ENCODE measurements around the gene DPY19L1.
"Not testable (repeated sequence)": the region's sequence is repeated elsewhere in the genome, so short reads cannot be mapped to it uniquely, and the experiment has no call there.

Gene DPY19L1

DNA sequence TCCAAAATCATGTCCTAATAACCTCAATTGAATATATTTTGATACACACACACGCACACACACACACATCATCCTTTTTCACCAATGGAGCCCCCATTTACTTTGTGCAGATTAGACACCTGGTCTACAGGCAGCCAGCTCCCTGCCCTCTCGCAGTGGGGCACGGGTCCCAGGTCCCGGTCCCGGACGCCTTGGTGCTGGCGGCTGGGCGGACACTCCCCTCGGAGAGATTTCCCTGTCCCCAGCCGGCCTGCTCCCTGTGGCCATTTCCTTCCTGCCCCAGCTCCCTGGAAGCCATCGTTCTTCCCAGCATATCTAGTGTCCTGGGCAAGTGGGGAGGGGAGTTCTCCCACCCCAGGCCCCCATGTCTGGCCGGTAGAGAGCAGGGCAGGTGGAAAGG lies 14.6 kb downstream of the DPY19L1 start:
- H3K4me1 ChIP-seq (ENCODE audit: insufficient read depth, low read length), result peaks cover 10% of the 10 kb centered on the region
- no peak overlapping the region for H2AFZ ChIP-seq (ENCODE audit: low read depth, low read length)
- no peaks in the 10 kb centered on the region for H3K27me3 ChIP-seq (ENCODE audit: insufficient read depth, low read length)
- no peaks in the 10 kb centered on the region for H3K9me3 ChIP-seq (ENCODE audit: low read length)
- H3K4me3 ChIP-seq (ENCODE audit: low read length), result no peak overlapping the region
- no peaks in the 10 kb centered on the region for H3K36me3 ChIP-seq (ENCODE audit: insufficient read depth, low read length)

DNA sequence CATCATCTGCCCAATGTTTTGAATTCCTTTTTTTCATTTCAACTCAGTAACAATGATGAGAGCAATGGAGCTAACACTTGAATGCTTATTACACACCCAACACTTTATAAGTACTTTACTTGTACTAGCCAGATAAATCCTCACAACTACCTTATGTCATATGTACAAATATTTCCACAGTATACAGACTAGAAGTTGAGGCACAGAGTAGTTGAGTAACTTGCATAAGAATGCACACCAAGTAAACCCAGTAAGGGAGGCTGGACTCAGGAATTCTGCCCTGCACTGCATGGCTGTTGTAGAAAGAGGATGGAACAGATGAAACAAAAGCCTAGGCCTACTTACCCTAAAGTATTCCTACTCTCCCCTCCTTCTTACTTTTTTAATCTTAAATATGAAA lies 15.8 kb downstream of the DPY19L1 start:
- H3K9me3 ChIP-seq (ENCODE audit: low read length), result no peaks in the 10 kb centered on the region
- H3K4me1 ChIP-seq (ENCODE audit: insufficient read depth, low read length), result peaks cover 10% of the 10 kb centered on the region
- peaks cover 6% of the 10 kb centered on the region for H3K36me3 ChIP-seq (ENCODE audit: insufficient read depth, low read length)
- H3K27me3 ChIP-seq (ENCODE audit: insufficient read depth, low read length), result no peaks in the 10 kb centered on the region
- no peak overlapping the region for H3K4me3 ChIP-seq (ENCODE audit: low read length)
- H2AFZ ChIP-seq (ENCODE audit: low read depth, low read length), result no peak overlapping the region

DNA sequence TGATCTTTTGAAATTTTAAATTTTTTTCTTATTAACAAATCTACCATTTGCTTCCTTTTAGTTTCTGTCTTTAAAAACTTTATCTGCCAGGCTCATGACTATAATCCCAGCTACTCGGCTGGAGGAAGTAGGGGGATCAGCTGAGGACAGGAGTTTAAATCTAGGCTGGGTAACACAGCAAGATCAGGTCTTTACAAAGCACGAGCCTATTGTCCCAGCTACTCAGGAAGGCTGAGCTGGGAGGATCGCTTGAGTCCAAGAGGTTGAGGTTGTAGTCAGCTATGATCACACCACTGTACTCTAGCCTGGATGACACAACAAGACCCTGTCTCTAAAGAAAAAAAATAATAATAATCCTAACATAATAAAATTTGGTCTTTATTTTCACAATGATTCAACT lies 17.5 kb downstream of the DPY19L1 start:
- no peak overlapping the region for H3K4me3 ChIP-seq (ENCODE audit: low read length)
- H2AFZ ChIP-seq (ENCODE audit: low read depth, low read length), result no peak overlapping the region
- peaks cover 13% of the 10 kb centered on the region for H3K4me1 ChIP-seq (ENCODE audit: insufficient read depth, low read length)
- H3K9me3 ChIP-seq (ENCODE audit: low read length), result no peaks in the 10 kb centered on the region
- no peaks in the 10 kb centered on the region for H3K27me3 ChIP-seq (ENCODE audit: insufficient read depth, low read length)
- peaks cover 15% of the 10 kb centered on the region for H3K36me3 ChIP-seq (ENCODE audit: insufficient read depth, low read length)

DNA sequence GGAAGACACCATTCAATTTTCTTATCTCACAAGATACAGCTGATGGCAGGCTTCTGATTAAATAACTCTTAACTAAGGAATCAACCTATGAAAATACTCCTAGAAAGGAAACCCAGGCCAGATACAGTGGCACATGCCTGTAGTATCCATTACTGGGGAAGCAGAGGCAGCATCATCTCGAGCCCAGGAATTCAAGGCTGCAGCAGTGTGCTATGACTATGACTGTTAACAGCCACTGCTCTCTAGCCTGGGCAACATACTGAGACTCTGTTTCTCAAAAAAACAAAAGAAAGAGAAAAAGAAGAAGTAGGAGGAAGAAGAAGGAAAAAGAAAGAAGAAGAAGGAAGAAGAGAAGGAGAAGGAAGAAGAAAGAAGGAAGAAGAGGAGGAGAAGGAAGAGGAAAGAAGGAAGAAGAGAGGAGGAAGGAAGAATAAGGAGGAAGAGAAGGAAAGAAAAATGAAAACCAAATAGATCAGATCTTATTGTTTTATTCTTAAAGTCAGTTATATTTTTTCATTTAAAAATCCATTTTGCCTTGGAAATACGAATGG lies 18.0 kb downstream of the DPY19L1 start:
- peaks cover 20% of the 10 kb centered on the region for H3K36me3 ChIP-seq (ENCODE audit: insufficient read depth, low read length)
- no peak overlapping the region for H3K4me3 ChIP-seq (ENCODE audit: low read length)

DNA sequence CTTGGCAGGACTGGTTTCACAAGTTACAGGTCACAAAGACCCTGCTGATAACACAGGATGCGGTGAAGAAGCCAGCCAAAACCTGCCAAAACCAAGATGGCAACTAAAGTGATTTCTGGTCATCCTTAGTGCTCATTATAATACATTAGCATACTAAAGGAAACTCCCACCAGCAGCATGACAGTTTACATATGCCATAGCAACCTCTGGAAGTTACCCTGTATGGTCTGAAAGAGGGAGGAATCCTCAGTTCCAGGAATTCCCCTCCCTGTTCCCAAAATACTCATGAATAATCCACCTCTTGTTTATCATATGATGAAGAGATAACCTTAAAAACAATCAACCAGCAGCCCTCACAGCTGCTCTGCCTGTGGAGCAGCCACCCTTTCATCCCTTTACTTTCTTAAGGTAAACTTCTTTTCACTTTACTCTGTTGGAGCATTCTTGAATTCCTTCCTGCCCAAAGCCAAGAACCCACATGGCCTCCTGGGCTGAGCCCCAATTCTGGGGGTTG lies 21.9 kb downstream of the DPY19L1 start:
- no peaks in the 10 kb centered on the region for H3K27me3 ChIP-seq (ENCODE audit: insufficient read depth, low read length)
- peaks cover 6% of the 10 kb centered on the region for H3K4me1 ChIP-seq (ENCODE audit: insufficient read depth, low read length)
- no peak overlapping the region for H2AFZ ChIP-seq (ENCODE audit: low read depth, low read length)
- H3K4me3 ChIP-seq (ENCODE audit: low read length), result no peak overlapping the region
- no peaks in the 10 kb centered on the region for H3K9me3 ChIP-seq (ENCODE audit: low read length)
- H3K36me3 ChIP-seq (ENCODE audit: insufficient read depth, low read length), result peaks cover 41% of the 10 kb centered on the region

More for the DNA sequence above, 18.0 kb downstream of the DPY19L1 start:
- Histone ChIP-seq H3K9me3 (ENCODE audit: low read length) (no peaks in the 10 kb centered on the region), H3K4me1 (ENCODE audit: insufficient read depth, low read length) (peaks cover 13% of the 10 kb centered on the region), H3K27me3 (ENCODE audit: insufficient read depth, low read length) (no peaks in the 10 kb centered on the region), H2AFZ (ENCODE audit: low read depth, low read length) (no peak overlapping the region)

DNA sequence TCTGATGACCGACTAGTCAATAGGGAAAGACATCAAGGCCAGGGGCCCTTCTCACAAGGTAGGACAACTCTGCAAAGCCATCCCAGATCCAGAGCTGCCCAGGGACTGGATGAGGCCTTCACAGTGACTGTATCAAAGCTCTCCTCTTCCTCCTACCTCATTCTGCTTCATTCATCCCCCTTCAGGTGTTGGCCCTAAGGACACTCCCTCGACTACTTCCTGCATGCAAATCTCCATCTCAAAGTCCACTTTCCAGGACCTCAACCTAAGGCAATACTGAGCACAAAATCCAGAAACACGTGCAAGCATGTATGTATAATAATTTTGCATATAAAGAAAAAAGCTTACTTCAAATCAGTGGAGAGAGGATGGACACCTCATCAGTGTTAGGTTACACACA lies 25.1 kb downstream of the DPY19L1 start:
- Histone ChIP-seq H2AFZ (ENCODE audit: low read depth, low read length) (no peak overlapping the region), H3K27me3 (ENCODE audit: insufficient read depth, low read length) (no peaks in the 10 kb centered on the region), H3K4me3 (ENCODE audit: low read length) (no peak overlapping the region), H3K4me1 (ENCODE audit: insufficient read depth, low read length) (peaks cover 6% of the 10 kb centered on the region), H3K36me3 (ENCODE audit: insufficient read depth, low read length) (peaks cover 41% of the 10 kb centered on the region), H3K9me3 (ENCODE audit: low read length) (no peaks in the 10 kb centered on the region)

DNA sequence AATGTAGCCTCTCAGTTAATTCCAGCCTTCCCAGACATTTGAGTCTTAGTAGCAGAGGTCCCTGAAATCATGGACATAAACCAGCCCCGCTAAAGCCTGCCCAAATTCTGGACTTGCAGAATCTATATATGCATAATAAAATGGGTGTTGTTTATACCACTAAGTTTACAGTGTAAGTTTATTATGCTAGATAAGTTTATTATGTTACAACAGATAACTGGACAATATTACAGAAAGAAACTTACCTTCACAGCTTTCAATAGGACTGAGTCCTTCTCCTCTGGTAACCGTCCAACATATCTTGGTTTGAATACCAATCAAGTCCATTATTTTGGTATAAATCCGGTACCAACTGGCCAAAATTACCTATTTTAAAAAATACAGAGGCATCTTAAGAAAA lies 26.2 kb downstream of the DPY19L1 start:
- no peaks in the 10 kb centered on the region for H3K27me3 ChIP-seq (ENCODE audit: insufficient read depth, low read length)
- no peak overlapping the region for H2AFZ ChIP-seq (ENCODE audit: low read depth, low read length)
- peaks cover 5% of the 10 kb centered on the region for H3K4me1 ChIP-seq (ENCODE audit: insufficient read depth, low read length)
- H3K4me3 ChIP-seq (ENCODE audit: low read length), result no peak overlapping the region
- no peaks in the 10 kb centered on the region for H3K9me3 ChIP-seq (ENCODE audit: low read length)
- peaks cover 34% of the 10 kb centered on the region for H3K36me3 ChIP-seq (ENCODE audit: insufficient read depth, low read length)

DNA sequence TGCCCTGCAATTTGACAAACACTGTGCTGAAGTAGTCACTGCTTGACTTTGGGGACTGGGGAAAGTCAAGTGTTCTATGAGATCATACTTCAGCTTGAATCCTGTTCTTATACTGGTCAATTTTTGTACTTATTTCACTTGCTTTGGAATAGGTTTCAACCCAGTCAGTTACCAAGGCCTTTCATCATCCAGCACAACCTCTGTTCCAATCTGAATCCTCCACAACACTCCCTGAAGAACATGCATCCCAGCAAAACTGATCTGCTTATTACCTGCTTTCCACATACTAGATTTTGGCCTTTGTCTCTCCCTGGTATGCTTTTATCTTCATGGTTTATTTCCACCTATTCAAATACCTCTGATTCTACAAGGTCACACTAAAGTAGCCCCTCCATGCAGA lies 29.5 kb downstream of the DPY19L1 start:
- H3K27me3 ChIP-seq (ENCODE audit: insufficient read depth, low read length), result no peaks in the 10 kb centered on the region
- H3K4me3 ChIP-seq (ENCODE audit: low read length), result no peak overlapping the region
- peaks cover 12% of the 10 kb centered on the region for H3K4me1 ChIP-seq (ENCODE audit: insufficient read depth, low read length)
- peaks cover 12% of the 10 kb centered on the region for H3K36me3 ChIP-seq (ENCODE audit: insufficient read depth, low read length)
- no peaks in the 10 kb centered on the region for H3K9me3 ChIP-seq (ENCODE audit: low read length)
- H2AFZ ChIP-seq (ENCODE audit: low read depth, low read length), result no peak overlapping the region

DNA sequence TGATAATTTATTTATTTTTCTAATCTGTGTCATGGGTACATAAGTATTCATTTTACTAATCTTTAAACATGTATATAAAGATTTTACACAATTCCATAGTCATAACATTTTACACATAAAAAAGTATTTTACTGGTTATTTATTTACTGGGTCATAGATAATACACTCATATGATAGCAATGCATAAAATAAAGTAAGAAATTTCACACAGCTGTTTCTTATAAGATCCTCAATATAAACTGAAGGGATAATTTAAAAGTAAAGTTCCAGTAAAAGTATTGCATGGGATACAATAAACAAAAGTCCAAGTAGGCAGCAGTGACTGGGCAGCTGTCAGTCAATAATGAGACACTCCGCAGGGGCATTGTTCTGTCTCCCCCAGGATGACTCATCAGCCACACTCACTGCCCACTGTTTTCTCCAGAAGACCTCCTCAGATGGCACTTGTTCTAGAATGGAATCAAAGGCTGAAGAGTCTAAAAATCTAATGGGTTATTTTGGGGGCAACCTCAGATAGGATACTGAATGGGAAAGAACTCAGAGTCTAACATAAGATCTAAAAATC lies 32.7 kb downstream of the DPY19L1 start:
- H3K4me1 ChIP-seq (ENCODE audit: insufficient read depth, low read length), result peaks cover 12% of the 10 kb centered on the region
- peaks cover 6% of the 10 kb centered on the region for H3K9me3 ChIP-seq (ENCODE audit: low read length)
- H2AFZ ChIP-seq (ENCODE audit: low read depth, low read length), result no peak overlapping the region
- no peaks in the 10 kb centered on the region for H3K36me3 ChIP-seq (ENCODE audit: insufficient read depth, low read length)
- H3K4me3 ChIP-seq (ENCODE audit: low read length), result no peak overlapping the region
- H3K27me3 ChIP-seq (ENCODE audit: insufficient read depth, low read length), result no peaks in the 10 kb centered on the region

DNA sequence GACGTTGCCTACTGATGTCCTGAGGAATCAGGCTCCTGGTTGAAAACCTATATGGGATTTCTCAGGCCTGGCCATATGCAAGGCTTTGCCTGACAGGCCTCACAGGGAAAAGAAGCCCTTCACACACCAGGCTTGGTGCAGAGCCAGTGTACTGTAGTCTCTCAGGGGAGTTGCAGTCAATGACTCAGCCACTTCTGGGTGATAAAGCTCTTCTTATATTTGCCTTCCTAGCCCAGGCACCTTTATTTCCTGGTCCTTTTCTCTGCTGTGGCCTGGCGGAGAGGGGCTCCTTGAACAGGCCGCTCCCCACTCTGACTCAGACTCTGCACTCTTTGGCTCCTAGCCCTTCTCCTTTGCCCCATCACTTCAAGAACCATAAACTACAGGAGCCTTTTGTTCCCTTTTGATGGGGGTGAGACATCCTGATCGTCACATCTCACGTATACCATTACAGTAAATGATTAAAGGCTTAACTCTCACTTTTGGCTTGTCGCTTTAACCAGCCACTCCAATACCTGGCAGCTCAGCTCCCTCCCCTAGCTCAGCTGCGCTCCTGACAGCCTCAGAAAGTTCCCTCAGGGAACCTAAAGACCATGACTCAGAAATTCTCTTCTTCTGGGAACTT lies 33.5 kb downstream of the DPY19L1 start:
- Histone ChIP-seq H2AFZ (ENCODE audit: low read depth, low read length) (no peak overlapping the region), H3K4me3 (ENCODE audit: low read length) (no peak overlapping the region), H3K9me3 (ENCODE audit: low read length) (peaks cover 6% of the 10 kb centered on the region), H3K4me1 (ENCODE audit: insufficient read depth, low read length) (peaks cover 12% of the 10 kb centered on the region), H3K36me3 (ENCODE audit: insufficient read depth, low read length) (no peaks in the 10 kb centered on the region), H3K27me3 (ENCODE audit: insufficient read depth, low read length) (no peaks in the 10 kb centered on the region)

DNA sequence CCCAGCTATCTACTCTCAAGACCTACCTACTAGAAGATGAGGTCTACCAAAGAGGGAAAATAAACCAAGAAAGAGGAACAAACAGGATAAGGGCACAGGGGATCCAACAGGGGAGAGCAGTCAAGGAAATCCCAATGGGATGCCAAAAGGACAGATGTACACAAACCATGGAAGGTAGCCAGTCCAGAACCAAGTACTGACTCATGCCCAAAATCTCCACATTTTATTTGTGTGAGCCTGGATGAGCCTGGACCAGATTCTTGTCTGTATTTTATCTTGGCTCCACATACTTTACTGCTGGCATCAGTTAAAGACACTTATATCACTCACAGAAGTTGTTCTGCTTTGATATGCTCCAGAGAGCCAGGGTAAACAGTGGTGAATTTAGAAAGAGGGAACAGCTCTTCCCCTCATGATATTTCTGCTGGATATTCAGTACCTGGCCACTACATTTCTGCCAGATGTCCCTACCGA lies 34.1 kb downstream of the DPY19L1 start:
- H3K4me1 ChIP-seq (ENCODE audit: insufficient read depth, low read length), result peaks cover 13% of the 10 kb centered on the region
- H3K4me3 ChIP-seq (ENCODE audit: low read length); H3K9me3 ChIP-seq (ENCODE audit: low read length); H3K36me3 ChIP-seq (ENCODE audit: insufficient read depth, low read length); H2AFZ ChIP-seq (ENCODE audit: low read depth, low read length); H3K27me3 ChIP-seq (ENCODE audit: insufficient read depth, low read length): not testable (repeated sequence)

DNA sequence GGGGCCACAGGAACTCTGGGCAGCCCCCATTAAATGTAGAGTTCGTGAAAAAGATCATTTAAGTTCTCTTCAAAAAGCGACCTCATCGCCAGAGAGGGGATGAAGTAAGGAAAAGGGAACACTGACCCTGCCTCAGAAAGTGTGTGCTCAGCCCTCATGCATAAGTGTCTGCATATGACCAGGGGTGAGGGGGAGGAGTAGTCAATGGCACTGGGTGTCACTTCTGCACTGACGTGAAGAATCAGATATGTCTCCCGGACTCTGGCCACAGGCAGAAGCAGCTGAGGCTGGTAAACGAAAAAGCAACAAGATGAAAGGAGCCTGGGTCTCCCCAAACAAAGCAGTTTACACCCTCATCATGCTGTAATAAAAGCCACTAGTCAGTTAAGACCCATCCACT lies 39.0 kb downstream of the DPY19L1 start:
- not testable (repeated sequence) for H3K4me3 ChIP-seq (ENCODE audit: low read length); H2AFZ ChIP-seq (ENCODE audit: low read depth, low read length); H3K36me3 ChIP-seq (ENCODE audit: insufficient read depth, low read length); H3K4me1 ChIP-seq (ENCODE audit: insufficient read depth, low read length); H3K9me3 ChIP-seq (ENCODE audit: low read length); H3K27me3 ChIP-seq (ENCODE audit: insufficient read depth, low read length)

DNA sequence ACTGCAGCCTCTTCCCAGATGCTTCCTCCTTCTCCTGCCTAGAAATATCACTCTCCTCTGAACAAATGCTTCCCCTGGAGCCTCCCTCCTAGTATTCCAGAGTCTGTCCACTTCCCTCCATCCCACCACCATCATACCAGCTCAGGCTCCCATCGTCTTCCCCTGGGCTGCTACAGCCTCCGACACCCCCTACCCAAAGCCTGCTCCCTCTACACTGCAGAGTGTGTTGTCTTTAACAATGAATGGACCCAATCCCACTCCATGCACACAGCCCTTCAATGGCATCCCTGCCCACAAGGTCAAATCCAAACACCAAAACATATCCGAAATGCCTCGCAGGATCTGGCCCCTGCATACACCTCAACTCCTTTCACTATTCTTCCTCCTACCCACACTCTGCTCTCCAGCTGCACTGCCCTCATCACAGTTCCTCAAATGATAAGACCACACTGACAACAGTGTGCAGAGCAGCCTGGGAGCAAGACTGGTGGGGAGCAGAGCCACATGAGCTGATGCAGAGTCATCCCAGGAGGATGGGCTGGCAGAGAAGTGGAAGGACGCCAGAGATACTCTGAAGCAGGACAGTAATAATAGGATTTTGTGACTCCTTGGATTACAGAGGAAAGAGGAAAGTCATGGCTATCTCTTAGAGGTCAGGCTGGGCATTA lies 40.7 kb downstream of the DPY19L1 start:
- H2AFZ ChIP-seq (ENCODE audit: low read depth, low read length); H3K4me3 ChIP-seq (ENCODE audit: low read length); H3K9me3 ChIP-seq (ENCODE audit: low read length); H3K36me3 ChIP-seq (ENCODE audit: insufficient read depth, low read length); H3K4me1 ChIP-seq (ENCODE audit: insufficient read depth, low read length); H3K27me3 ChIP-seq (ENCODE audit: insufficient read depth, low read length): not testable (repeated sequence)

Data from neuron (in vitro differentiated cells).